ENCODE data around the gene LNPK. TPM values are rescaled to one million over a fixed set of nuclear protein-coding genes. Genes with fewer than 3 reads are reported as not detected.
"Not testable (repeated sequence)": the region's sequence is repeated elsewhere in the genome, so short reads cannot be mapped to it uniquely, and the experiment has no call there.

The LNPK gene
- total RNA-seq, 1 experiment from 2014 or later, result 31.1 TPM

DNA sequence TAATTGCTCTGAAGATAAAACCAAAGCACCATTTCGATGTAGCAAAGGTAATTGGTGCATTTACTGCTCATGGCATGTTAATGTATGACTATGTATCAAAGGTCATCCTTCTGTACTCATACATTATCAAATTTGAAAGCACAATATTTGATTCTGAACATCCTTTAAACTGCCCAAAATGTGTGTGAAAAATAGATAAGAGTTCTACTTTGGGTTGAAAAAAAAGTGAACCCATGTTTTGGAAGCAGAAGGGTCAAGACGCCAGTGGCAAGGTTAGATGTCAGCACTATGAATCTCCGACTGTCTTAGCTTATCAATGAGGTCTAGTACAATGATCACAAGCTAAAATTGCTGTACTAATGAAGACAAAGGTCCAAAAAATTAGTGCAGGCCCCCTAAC lies 83.1 kb downstream of the LNPK start:
- H3K9me3 Mint-ChIP-seq (ENCODE audit: low read depth, unreplicated experiment), result no peaks in the 10 kb centered on the region

GRCh38 chr2:175914846-175915245 lies 87.2 kb downstream of the LNPK start:
- BruUV-seq (replicated peaks), result no TSS peak
- CTCF ChIA-PET, result no interaction called here
- DNase-seq, result no peak
- Mint-ChIP-seq H3K4me1 (ENCODE audit: low read depth, unreplicated experiment) (no peaks in the 10 kb centered on the region), H3K4me3 (ENCODE audit: low read depth, unreplicated experiment) (no peak overlapping the region), H3K36me3 (ENCODE audit: insufficient read depth, unreplicated experiment) (no peaks in the 10 kb centered on the region), H3K27ac (ENCODE audit: unreplicated experiment) (no peak overlapping the region), H3K27me3 (ENCODE audit: unreplicated experiment) (peaks cover 25% of the 10 kb centered on the region), H3K9me3 (ENCODE audit: low read depth, unreplicated experiment) (peaks cover 6% of the 10 kb centered on the region)
- no peak for TF ChIP-seq CTCF (IDR thresholded peaks at IDR 0.05; ENCODE audit: unreplicated experiment)
- intact Hi-C loops (cut with micrococcal nuclease; ENCODE audit: unreplicated experiment), result no loop called here

More for the DNA sequence above, 83.1 kb downstream of the LNPK start:
- no peak for TF ChIP-seq CTCF (IDR thresholded peaks at IDR 0.05; ENCODE audit: unreplicated experiment)
- intact Hi-C loops (cut with micrococcal nuclease; ENCODE audit: unreplicated experiment), result no loop called here
- no peak for DNase-seq
- no TSS peak for BruUV-seq (replicated peaks)
- no peak overlapping the region for H3K4me3 Mint-ChIP-seq (ENCODE audit: low read depth, unreplicated experiment)
- CTCF ChIA-PET, result no interaction called here
- no peaks in the 10 kb centered on the region for H3K36me3 Mint-ChIP-seq (ENCODE audit: insufficient read depth, unreplicated experiment)
- H3K4me1 Mint-ChIP-seq (ENCODE audit: low read depth, unreplicated experiment), result no peaks in the 10 kb centered on the region
- no peak overlapping the region for H3K27ac Mint-ChIP-seq (ENCODE audit: unreplicated experiment)
- H3K27me3 Mint-ChIP-seq (ENCODE audit: unreplicated experiment), result no peaks in the 10 kb centered on the region

- BruUV-seq (replicated peaks); intact Hi-C loops (cut with micrococcal nuclease; ENCODE audit: unreplicated experiment): not testable (repeated sequence)
Measured at GRCh38 chr2:175913849-175914743, 88.0 kb downstream of the LNPK start.

DNA sequence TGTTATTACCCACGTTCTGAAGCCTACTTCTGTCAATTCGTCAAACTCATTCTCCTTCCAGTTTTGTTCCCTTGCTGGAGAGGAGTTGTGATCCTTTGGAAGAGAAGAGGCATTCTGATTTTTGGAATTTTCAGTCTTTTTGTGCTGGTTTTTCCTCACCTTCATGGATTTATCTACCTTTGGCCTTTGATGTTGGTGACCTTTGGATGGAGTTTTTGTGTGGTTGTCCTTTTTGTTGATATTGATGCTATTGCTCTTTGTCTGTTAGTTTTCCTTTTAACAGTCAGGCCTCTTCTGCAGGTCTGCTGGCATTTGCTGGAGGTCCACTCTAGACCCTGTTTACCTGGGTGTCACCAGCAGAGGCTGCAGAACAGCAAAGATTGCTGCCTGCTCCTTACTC lies 88.8 kb downstream of the LNPK start:
- H3K27ac Mint-ChIP-seq (ENCODE audit: unreplicated experiment); H3K36me3 Mint-ChIP-seq (ENCODE audit: insufficient read depth, unreplicated experiment); H3K4me1 Mint-ChIP-seq (ENCODE audit: low read depth, unreplicated experiment); H3K4me3 Mint-ChIP-seq (ENCODE audit: low read depth, unreplicated experiment); H3K9me3 Mint-ChIP-seq (ENCODE audit: low read depth, unreplicated experiment); CTCF ChIA-PET; intact Hi-C loops (cut with micrococcal nuclease; ENCODE audit: unreplicated experiment); DNase-seq; BruUV-seq (replicated peaks): not testable (repeated sequence)
- peaks cover 29% of the 10 kb centered on the region for H3K27me3 Mint-ChIP-seq (ENCODE audit: unreplicated experiment)

More at GRCh38 chr2:175913849-175914743, 88.0 kb downstream of the LNPK start:
- CTCF ChIA-PET; H3K36me3 Mint-ChIP-seq (ENCODE audit: insufficient read depth, unreplicated experiment); H3K27ac Mint-ChIP-seq (ENCODE audit: unreplicated experiment); DNase-seq; H3K9me3 Mint-ChIP-seq (ENCODE audit: low read depth, unreplicated experiment); H3K4me1 Mint-ChIP-seq (ENCODE audit: low read depth, unreplicated experiment); H3K4me3 Mint-ChIP-seq (ENCODE audit: low read depth, unreplicated experiment): not testable (repeated sequence)
- peaks cover 29% of the 10 kb centered on the region for H3K27me3 Mint-ChIP-seq (ENCODE audit: unreplicated experiment)

- peaks cover 9% of the 10 kb centered on the region for H3K27me3 Mint-ChIP-seq (ENCODE audit: unreplicated experiment)
- BruUV-seq (replicated peaks), result no TSS peak
- H3K36me3 Mint-ChIP-seq (ENCODE audit: insufficient read depth, unreplicated experiment), result no peaks in the 10 kb centered on the region
- TF ChIP-seq CTCF (IDR thresholded peaks at IDR 0.05; ENCODE audit: unreplicated experiment), result no peak
- no peak overlapping the region for H3K4me3 Mint-ChIP-seq (ENCODE audit: low read depth, unreplicated experiment)
- no peak overlapping the region for H3K27ac Mint-ChIP-seq (ENCODE audit: unreplicated experiment)
- no peaks in the 10 kb centered on the region for H3K9me3 Mint-ChIP-seq (ENCODE audit: low read depth, unreplicated experiment)
- DNase-seq, result no peak
- no peaks in the 10 kb centered on the region for H3K4me1 Mint-ChIP-seq (ENCODE audit: low read depth, unreplicated experiment)
- CTCF ChIA-PET, result no interaction called here
- intact Hi-C loops (cut with micrococcal nuclease; ENCODE audit: unreplicated experiment), result no loop called here
Measured at GRCh38 chr2:175904035-175904434, 98.0 kb downstream of the LNPK start.
